ENCODE data around the gene INSRR.

DNA sequence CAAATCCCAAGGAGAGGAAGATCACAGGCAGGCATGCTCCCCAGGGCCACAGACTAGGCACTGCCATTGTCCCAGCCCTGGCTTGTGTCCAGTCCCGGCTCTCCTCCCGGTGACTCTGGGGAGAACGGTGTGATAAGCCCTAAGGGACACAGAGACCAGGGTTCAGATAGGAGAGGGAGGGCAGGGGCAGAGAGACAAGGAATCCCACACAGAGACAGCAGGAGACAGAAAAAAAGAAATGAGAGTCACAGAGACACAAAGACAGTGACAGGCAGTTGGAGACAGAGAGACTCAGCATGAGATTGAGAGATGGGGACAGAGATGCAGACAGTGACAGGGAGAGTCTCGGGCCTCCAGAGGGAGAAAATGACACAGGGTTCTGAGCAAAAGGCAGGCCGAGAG is 361 bp downstream of the INSRR start:
- TF ChIP-seq, protein P1, sequence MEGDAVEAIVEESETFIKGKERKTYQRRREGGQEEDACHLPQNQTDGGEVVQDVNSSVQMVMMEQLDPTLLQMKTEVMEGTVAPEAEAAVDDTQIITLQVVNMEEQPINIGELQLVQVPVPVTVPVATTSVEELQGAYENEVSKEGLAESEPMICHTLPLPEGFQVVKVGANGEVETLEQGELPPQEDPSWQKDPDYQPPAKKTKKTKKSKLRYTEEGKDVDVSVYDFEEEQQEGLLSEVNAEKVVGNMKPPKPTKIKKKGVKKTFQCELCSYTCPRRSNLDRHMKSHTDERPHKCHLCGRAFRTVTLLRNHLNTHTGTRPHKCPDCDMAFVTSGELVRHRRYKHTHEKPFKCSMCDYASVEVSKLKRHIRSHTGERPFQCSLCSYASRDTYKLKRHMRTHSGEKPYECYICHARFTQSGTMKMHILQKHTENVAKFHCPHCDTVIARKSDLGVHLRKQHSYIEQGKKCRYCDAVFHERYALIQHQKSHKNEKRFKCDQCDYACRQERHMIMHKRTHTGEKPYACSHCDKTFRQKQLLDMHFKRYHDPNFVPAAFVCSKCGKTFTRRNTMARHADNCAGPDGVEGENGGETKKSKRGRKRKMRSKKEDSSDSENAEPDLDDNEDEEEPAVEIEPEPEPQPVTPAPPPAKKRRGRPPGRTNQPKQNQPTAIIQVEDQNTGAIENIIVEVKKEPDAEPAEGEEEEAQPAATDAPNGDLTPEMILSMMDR (conservative IDR thresholded peaks at IDR 0.05; ENCODE audit: low read depth, low read length), result no peak
- no peak for TF ChIP-seq EZH2phosphoT487 (IDR thresholded peaks at IDR 0.05; ENCODE audit: borderline replicate concordance, low read length)
- TF ChIP-seq EZH2 (IDR thresholded peaks at IDR 0.05; ENCODE audit: low read length, unreplicated experiment), result no peak

Measured in PC-3 (cell line).